Spleen (tissue), 7 donors: ENCODE data around the gene HSF4.
A peak's percentile ranks its signal among the peaks of the same experiment; 100 is the strongest.

Experiments used
- POLR2A ChIP-seq, 3 donors: fragments of 450-650 bp; IDR thresholded peaks; one replicate each; pipeline ENCODE4 v1.5.1; 2017; ENCODE audit warnings: antibody characterized with exemption in 3 of 3, mild to moderate bottlenecking in 1 of 3
- POLR2AphosphoS5 ChIP-seq, 3 donors: sonication (generic); formaldehyde crosslinking; IDR thresholded peaks; one replicate each; pipeline ENCODE4 v1.5.1; 2017; ENCODE audit warnings: antibody characterized with exemption in 3 of 3
- TF ChIP-seq, protein P1 (sequence below), 11 experiments: fragments of 200-600 bp in 7 of 11; fragments of 450-650 bp in 4 of 11; sonication (generic) in 4 of 11; IDR thresholded peaks in 8 of 11; conservative IDR thresholded peaks in 3 of 11; 1 replicate in 7 of 11; 2 replicates in 4 of 11; pipeline versions ENCODE4 v1.4.0 to v1.8.0; 2016 to 2021; ENCODE audit warnings: antibody characterized with exemption in 11 of 11, inconsistent platforms in 4 of 11, mild to moderate bottlenecking in 1 of 11
- donor health status: DM: no; HTN: no; CAD: no; lungs with moderate emphysema.
- donor health status: DM: no; HTN: no; CAD: no.
- donor health status: DM: no; HTN: no; CAD: no.

DNA sequence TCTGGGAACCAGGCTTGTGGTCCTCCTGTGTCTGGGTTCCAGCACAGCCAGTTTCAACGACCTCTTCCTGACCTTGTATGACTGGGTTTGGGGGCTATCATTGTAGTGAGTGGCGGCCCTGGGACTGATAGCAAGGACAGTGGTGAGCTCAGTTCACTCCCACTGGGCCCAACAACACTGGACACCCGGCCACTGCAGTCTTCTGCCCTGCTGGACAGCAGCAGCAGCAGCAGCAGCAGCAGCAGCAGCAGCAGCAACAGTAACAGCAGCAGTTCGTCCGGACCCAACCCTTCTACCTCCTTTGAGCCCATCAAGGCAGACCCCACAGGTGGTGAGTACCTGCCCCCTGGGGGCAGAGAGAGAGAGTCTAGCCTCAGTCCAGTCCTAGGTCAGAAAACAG is 31.1 kb downstream of the HSF4 start:
- TF ChIP-seq, protein P1, sequence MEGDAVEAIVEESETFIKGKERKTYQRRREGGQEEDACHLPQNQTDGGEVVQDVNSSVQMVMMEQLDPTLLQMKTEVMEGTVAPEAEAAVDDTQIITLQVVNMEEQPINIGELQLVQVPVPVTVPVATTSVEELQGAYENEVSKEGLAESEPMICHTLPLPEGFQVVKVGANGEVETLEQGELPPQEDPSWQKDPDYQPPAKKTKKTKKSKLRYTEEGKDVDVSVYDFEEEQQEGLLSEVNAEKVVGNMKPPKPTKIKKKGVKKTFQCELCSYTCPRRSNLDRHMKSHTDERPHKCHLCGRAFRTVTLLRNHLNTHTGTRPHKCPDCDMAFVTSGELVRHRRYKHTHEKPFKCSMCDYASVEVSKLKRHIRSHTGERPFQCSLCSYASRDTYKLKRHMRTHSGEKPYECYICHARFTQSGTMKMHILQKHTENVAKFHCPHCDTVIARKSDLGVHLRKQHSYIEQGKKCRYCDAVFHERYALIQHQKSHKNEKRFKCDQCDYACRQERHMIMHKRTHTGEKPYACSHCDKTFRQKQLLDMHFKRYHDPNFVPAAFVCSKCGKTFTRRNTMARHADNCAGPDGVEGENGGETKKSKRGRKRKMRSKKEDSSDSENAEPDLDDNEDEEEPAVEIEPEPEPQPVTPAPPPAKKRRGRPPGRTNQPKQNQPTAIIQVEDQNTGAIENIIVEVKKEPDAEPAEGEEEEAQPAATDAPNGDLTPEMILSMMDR (IDR thresholded peaks at IDR 0.05 in 8 of 11, conservative IDR thresholded peaks at IDR 0.05 in 3 of 11): no peak
- TF ChIP-seq POLR2A (IDR thresholded peaks at IDR 0.05) (no peak), POLR2AphosphoS5 (IDR thresholded peaks at IDR 0.05) (peak in 1 of 3 donors; percentile 14)
